Measurements from ENCODE around the gene ELL. TPM values are rescaled to one million over a fixed set of nuclear protein-coding genes. Genes with fewer than 3 reads are reported as not detected.

Gene ELL
- total RNA-seq, 1 experiment from 2014 or later: 22.9 TPM

GRCh38 chr19:18434411-18435175, 87.3 kb downstream of the ELL start (continued):
- TF ChIP-seq YY1 (IDR thresholded peaks at IDR 0.05; ENCODE audit: extremely low read depth, insufficient replicate concordance, low read depth, low read length): no peak
- no peak for TF ChIP-seq RAD21 (IDR thresholded peaks at IDR 0.05; ENCODE audit: low read depth)
- TF ChIP-seq EGR1 (IDR thresholded peaks at IDR 0.05; ENCODE audit: low read depth): no peak; the same call in 1 of the 2 replicates
- no peak for TF ChIP-seq EZH2 (IDR thresholded peaks at IDR 0.05)
- TF ChIP-seq FOSL1 (IDR thresholded peaks at IDR 0.05; ENCODE audit: low read depth): no peak

DNA sequence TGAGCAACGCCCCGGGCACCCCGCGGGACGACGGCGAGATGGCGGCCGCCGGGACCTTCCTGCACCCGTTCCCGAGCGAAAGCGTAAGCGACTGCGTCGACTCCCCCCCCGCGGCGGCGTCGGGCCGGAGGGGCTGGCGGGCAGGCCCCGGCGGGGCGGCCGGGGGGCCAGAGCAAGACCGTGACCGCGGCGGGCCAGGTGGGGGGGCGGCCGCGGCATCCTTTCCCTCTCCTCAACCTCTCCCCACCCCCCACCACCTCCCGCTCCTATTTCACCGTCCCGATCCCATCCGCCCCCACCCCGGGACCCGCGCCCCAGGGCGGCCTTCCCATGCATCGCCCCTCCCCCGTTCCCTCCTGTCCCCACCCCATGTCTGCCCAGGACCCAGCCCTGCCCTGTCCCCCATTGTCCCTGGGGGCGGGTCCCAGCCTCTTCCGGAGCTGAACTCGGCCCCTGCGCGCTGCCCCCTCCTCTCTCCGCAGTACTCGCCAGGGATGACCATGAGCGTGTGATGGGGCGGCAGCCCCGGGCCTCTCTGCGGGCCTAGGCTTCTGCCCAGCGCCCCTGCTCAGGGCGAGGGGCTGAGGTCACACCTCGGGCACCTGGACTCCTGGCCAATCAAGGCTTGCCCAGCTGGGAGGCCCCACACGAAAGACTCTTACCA, 88.0 kb downstream of the ELL start:
- Histone ChIP-seq H3K9ac (ENCODE audit: low read length) (no peak overlapping the region), H3K79me2 (ENCODE audit: insufficient read depth, low read length) (peaks cover 9% of the 10 kb centered on the region; the same call in 1 of the 2 replicates), H3K36me3 (ENCODE audit: control insufficient read depth in 1 of 2, insufficient read depth in 2 of 2, low read length in 2 of 2) (peaks cover 3 to 8% of the 10 kb centered on the region in 2 experiments; a peak in 2 of 4 replicates), H3K4me1 (ENCODE audit: control insufficient read depth in 1 of 2, insufficient read depth in 2 of 2, low read length in 2 of 2) (peaks cover 8 to 31% of the 10 kb centered on the region in 2 experiments), H3K4me3 (replicated peaks in 1 of 2; ENCODE audit: low read depth in 1 of 2, low read length in 2 of 2) (no peak overlapping the region), H3K27me3 (ENCODE audit: insufficient read depth, low read length) (no peaks in the 10 kb centered on the region), H3K9me2 (ENCODE audit: insufficient read depth) (no peaks in the 10 kb centered on the region), H3K27ac (ENCODE audit: low read depth, low read length) (peak overlapping the region; percentile 38), H2AFZ (ENCODE audit: low read depth, low read length, poor library complexity, severe bottlenecking) (no peak overlapping the region), H4K20me1 (ENCODE audit: insufficient read depth) (no peaks in the 10 kb centered on the region), H3K4me2 (ENCODE audit: low read length) (no peak overlapping the region), H3K9me3 (ENCODE audit: control insufficient read depth in 1 of 2, insufficient read depth in 1 of 2, low read depth in 1 of 2, low read length in 2 of 2) (no peaks in the 10 kb centered on the region)
- ATAC-seq (no peak), DNase-seq (ENCODE audit: low read depth, low spot score) (no peak)
- ChIA-PET CTCF (no interaction called here), POLR2A (interaction anchor here (1.2 kb wide), 1 partner anchor 15 kb away, joined by 6 read pairs; the partner anchor contains the start of gene SSBP4), RAD21 (ENCODE audit: low non-redundant PET in 1 of 2, low total read pairs in 2 of 2, uncharacterized antibody in 2 of 2, unreplicated experiment in 2 of 2) (no interaction called here)
- intact Hi-C loops (cut with micrococcal nuclease): no loop called here
- no peak for TF ChIP-seq RAD21 (IDR thresholded peaks at IDR 0.05; ENCODE audit: low read depth)
- no peak for TF ChIP-seq EZH2phosphoT487 (IDR thresholded peaks at IDR 0.05; ENCODE audit: borderline replicate concordance)
- TF ChIP-seq, protein P1, sequence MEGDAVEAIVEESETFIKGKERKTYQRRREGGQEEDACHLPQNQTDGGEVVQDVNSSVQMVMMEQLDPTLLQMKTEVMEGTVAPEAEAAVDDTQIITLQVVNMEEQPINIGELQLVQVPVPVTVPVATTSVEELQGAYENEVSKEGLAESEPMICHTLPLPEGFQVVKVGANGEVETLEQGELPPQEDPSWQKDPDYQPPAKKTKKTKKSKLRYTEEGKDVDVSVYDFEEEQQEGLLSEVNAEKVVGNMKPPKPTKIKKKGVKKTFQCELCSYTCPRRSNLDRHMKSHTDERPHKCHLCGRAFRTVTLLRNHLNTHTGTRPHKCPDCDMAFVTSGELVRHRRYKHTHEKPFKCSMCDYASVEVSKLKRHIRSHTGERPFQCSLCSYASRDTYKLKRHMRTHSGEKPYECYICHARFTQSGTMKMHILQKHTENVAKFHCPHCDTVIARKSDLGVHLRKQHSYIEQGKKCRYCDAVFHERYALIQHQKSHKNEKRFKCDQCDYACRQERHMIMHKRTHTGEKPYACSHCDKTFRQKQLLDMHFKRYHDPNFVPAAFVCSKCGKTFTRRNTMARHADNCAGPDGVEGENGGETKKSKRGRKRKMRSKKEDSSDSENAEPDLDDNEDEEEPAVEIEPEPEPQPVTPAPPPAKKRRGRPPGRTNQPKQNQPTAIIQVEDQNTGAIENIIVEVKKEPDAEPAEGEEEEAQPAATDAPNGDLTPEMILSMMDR (IDR thresholded peaks at IDR 0.05 in 2 of 3, conservative IDR thresholded peaks at IDR 0.05 in 1 of 3; ENCODE audit: borderline replicate concordance in 1 of 3, insufficient read depth in 1 of 3, low read depth in 2 of 3, low read length in 2 of 3): no peak
- no peak for TF ChIP-seq SIN3A (IDR thresholded peaks at IDR 0.05; ENCODE audit: low read depth)
- TF ChIP-seq TCF7L2 (IDR thresholded peaks at IDR 0.05; ENCODE audit: borderline replicate concordance, extremely low read depth, insufficient read depth, insufficient read length): no peak
- TF ChIP-seq YY1 (IDR thresholded peaks at IDR 0.05; ENCODE audit: extremely low read depth, insufficient replicate concordance, low read depth, low read length): no peak
- TF ChIP-seq EZH2 (IDR thresholded peaks at IDR 0.05): no peak
- no peak for TF ChIP-seq EGR1 (IDR thresholded peaks at IDR 0.05; ENCODE audit: low read depth)
- no TSS peak for BruUV-seq (replicated peaks)
